HepG2 (cell line): ENCODE results near the gene UTP4. TPM values are rescaled to one million over a fixed set of nuclear protein-coding genes. Genes with fewer than 3 reads are reported as not detected.

Experiments used
- ARNT ChIP-seq: fragments of 450-650 bp; IDR thresholded peaks from 2 replicates; pipeline ENCODE4 v1.6.1; 2017
- EP300 ChIP-seq, 3 experiments: sonication (generic) in 1 of 3; formaldehyde crosslinking in 1 of 3; IDR thresholded peaks; 2 replicates each; pipeline versions ENCODE4 v1.5.1 to v1.6.1; 2011 to 2020; ENCODE audit warnings: low read depth in 2 of 3, low read length in 2 of 3, borderline replicate concordance in 1 of 3, improper control_type of control experiment in 1 of 3, mild to moderate bottlenecking in 1 of 3, missing genetic modification reagents in 1 of 3, moderate library complexity in 1 of 3
- FOXA1 ChIP-seq, 2 experiments: fragments of 450-650 bp in 1 of 2; sonication (generic) in 1 of 2; formaldehyde crosslinking in 1 of 2; IDR thresholded peaks; 2 replicates each; pipeline versions ENCODE4 v1.4.0 to v1.6.1; 2016 to 2020; ENCODE audit warnings: missing genetic modification reagents in 1 of 2
- HNF4A ChIP-seq: sonication (generic); formaldehyde crosslinking; IDR thresholded peaks from 2 replicates; pipeline ENCODE4 v1.4.0; 2020; ENCODE audit warnings: missing genetic modification reagents
- HOXA7 ChIP-seq: sonication (generic); formaldehyde crosslinking; IDR thresholded peaks from 2 replicates; pipeline ENCODE4 v1.8.1; 2022; ENCODE audit warnings: mild to moderate bottlenecking, missing genetic modification reagents, moderate library complexity
- IRF2 ChIP-seq: IDR thresholded peaks from 2 replicates; pipeline ENCODE4 v1.6.1; 2018; ENCODE audit warnings: missing genetic modification reagents, missing compliant biosample characterization
- KDM2A ChIP-seq: sonication (generic); formaldehyde crosslinking; IDR thresholded peaks from 2 replicates; pipeline ENCODE4 v1.4.0; 2020; ENCODE audit warnings: low read depth, missing genetic modification reagents, borderline replicate concordance
- MED13 ChIP-seq: sonication (generic); formaldehyde crosslinking; IDR thresholded peaks from 2 replicates; pipeline ENCODE4 v1.5.0; 2020; ENCODE audit warnings: missing genetic modification reagents
- MXI1 ChIP-seq: IDR thresholded peaks from 3 replicates; pipeline ENCODE4 v1.6.1; 2012; ENCODE audit warnings: low read depth, low read length, inconsistent platforms, borderline replicate concordance
- NFATC3 ChIP-seq: sonication (generic); formaldehyde crosslinking; IDR thresholded peaks from 2 replicates; pipeline ENCODE4 v1.5.1; 2020; ENCODE audit warnings: mild to moderate bottlenecking, missing genetic modification reagents
- NFIB ChIP-seq: sonication (generic); formaldehyde crosslinking; IDR thresholded peaks from 2 replicates; pipeline ENCODE4 v1.9.0; 2021; ENCODE audit warnings: missing genetic modification reagents, mild to moderate bottlenecking, borderline replicate concordance
- RBM39 ChIP-seq: fragments of 200-400 bp; formaldehyde crosslinking; IDR thresholded peaks from one replicate; pipeline ENCODE4 v1.6.1; 2018; ENCODE audit warnings: antibody characterized with exemption, mild to moderate bottlenecking, low read depth, low read length; ENCODE audit not compliant: poor library complexity, severe bottlenecking
- TGIF2 ChIP-seq: IDR thresholded peaks from 2 replicates; pipeline ENCODE4 v1.6.1; 2016; ENCODE audit warnings: control low read depth, missing compliant biosample characterization
- ZNF546 ChIP-seq: sonication (generic); formaldehyde crosslinking; conservative IDR thresholded peaks from 2 replicates; pipeline ENCODE4 v1.8.1; 2023; ENCODE audit warnings: mild to moderate bottlenecking, missing genetic modification reagents
- ZNF605 ChIP-seq: sonication (generic); formaldehyde crosslinking; IDR thresholded peaks from 2 replicates; pipeline ENCODE4 v1.8.0; 2022; ENCODE audit warnings: mild to moderate bottlenecking, missing genetic modification reagents
- ZNF839 ChIP-seq: sonication (generic); formaldehyde crosslinking; IDR thresholded peaks from 2 replicates; pipeline ENCODE4 v1.4.0; 2020; ENCODE audit warnings: missing genetic modification reagents, mild to moderate bottlenecking, borderline replicate concordance
- polyA plus RNA-seq, 8 experiments: library from polyadenylated mRNA; depleted of rRNA in 3 of 8; stranded (reverse) in 7 of 8; unstranded in 1 of 8; fragments of >200 nt; fragmentation: Illumina TruSeq in 4 of 8; extraction: Trizol in 4 of 8; gene quantifications; 2 replicates each; pipeline versions ENCODE4 v1.2.1 to v1.2.3, GENCODE V29; 2011 to 2016; ENCODE audit warnings: low read depth in 4 of 8, missing spikeins in 1 of 8, mixed read lengths in 1 of 8; ENCODE audit not compliant: insufficient read depth in 1 of 8
- total RNA-seq, 5 experiments: library from RNA; depleted of rRNA; stranded (reverse); fragments of >200 nt; fragmentation: Illumina TruSeq; extraction: Trizol; gene quantifications; 2 replicates each; pipeline ENCODE4 v1.2.3, GENCODE V29; 2016; ENCODE audit warnings: low read depth in 1 of 5
- TF ChIP-seq, protein P1 (sequence below): sonication (generic); formaldehyde crosslinking; conservative IDR thresholded peaks from 2 replicates; pipeline ENCODE4 v1.4.0; 2020; ENCODE audit warnings: mild to moderate bottlenecking, missing genetic modification reagents, moderate library complexity
- TF ChIP-seq, protein P2 (sequence below): IDR thresholded peaks from 2 replicates; pipeline ENCODE4 v1.6.1; 2018; ENCODE audit warnings: missing genetic modification reagents, mild to moderate bottlenecking, missing compliant biosample characterization
- TF ChIP-seq, protein P3 (sequence below): sonication (generic); formaldehyde crosslinking; IDR thresholded peaks from 2 replicates; pipeline ENCODE4 v1.8.1; 2023; ENCODE audit warnings: mild to moderate bottlenecking, missing genetic modification reagents, borderline replicate concordance
- TF ChIP-seq, protein P4 (sequence below): sonication (generic); formaldehyde crosslinking; IDR thresholded peaks from 2 replicates; pipeline ENCODE4 v1.8.0; 2022; ENCODE audit warnings: mild to moderate bottlenecking, missing genetic modification reagents, moderate library complexity
- TF ChIP-seq, protein P5 (sequence below): sonication (generic); formaldehyde crosslinking; IDR thresholded peaks from 2 replicates; pipeline ENCODE4 v1.5.0; 2020; ENCODE audit warnings: mild to moderate bottlenecking, missing genetic modification reagents, moderate library complexity

Gene UTP4
- total and polyA plus RNA-seq, 2 of the 13 experiments (the other 11 are each of a cell fraction or from before 2014, with no cell fraction given), result 30.0 to 85.8 TPM

DNA sequence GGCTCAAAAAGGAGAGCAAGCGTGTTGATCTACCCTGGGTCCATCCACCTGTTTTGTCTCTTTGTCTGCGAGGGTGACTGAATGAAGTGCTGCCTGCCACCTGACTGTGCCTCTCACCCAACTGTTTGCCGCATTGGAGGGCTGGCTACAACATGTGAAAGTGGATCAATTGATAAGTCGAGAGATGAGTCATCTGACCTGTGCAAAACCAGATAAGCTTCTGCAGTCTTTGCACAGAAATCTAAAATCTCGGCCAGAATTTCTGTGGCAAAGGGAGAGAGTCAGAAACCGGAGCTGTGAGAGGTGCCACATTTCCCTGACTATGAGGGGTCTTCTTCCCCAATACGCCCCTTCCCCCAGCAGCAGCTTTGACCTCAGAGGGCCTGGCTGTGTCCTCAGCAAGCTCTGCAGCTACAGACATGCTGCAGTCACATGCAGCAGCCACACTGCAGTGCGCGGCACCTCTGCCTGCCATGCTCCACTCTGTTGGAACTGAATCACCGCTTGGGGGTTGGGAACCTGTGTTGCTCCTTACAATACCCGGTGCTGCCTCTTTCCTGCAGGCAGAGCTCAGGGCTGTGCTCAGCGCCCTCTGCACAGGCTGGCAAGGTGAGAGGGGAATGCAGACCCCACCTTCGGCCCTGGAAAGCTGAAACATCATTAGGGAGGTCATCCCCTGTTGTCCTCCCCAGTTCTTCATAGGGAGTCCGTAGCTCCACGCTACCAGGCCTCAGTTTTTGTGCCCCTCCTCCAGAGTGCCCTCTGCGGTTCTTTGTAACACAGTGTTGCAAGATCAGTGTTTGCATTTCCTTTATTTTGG, 43.1 kb upstream of the UTP4 start (continued):
- no peak for TF ChIP-seq TGIF2
- peak; percentile 84; the same call in 1 of the 2 replicates for TF ChIP-seq NFIB (CRISPR knock-in tag)
- TF ChIP-seq, protein P1, sequence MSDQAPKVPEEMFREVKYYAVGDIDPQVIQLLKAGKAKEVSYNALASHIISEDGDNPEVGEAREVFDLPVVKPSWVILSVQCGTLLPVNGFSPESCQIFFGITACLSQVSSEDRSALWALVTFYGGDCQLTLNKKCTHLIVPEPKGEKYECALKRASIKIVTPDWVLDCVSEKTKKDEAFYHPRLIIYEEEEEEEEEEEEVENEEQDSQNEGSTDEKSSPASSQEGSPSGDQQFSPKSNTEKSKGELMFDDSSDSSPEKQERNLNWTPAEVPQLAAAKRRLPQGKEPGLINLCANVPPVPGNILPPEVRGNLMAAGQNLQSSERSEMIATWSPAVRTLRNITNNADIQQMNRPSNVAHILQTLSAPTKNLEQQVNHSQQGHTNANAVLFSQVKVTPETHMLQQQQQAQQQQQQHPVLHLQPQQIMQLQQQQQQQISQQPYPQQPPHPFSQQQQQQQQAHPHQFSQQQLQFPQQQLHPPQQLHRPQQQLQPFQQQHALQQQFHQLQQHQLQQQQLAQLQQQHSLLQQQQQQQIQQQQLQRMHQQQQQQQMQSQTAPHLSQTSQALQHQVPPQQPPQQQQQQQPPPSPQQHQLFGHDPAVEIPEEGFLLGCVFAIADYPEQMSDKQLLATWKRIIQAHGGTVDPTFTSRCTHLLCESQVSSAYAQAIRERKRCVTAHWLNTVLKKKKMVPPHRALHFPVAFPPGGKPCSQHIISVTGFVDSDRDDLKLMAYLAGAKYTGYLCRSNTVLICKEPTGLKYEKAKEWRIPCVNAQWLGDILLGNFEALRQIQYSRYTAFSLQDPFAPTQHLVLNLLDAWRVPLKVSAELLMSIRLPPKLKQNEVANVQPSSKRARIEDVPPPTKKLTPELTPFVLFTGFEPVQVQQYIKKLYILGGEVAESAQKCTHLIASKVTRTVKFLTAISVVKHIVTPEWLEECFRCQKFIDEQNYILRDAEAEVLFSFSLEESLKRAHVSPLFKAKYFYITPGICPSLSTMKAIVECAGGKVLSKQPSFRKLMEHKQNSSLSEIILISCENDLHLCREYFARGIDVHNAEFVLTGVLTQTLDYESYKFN, result 0 out of 2 replicates have a peak, but pooled peaks have one; percentile 41
- 0 out of 2 replicates have a peak, but pooled peaks have one; percentile 17 for TF ChIP-seq IRF2 (CRISPR knock-in tag)
- TF ChIP-seq, protein P2, sequence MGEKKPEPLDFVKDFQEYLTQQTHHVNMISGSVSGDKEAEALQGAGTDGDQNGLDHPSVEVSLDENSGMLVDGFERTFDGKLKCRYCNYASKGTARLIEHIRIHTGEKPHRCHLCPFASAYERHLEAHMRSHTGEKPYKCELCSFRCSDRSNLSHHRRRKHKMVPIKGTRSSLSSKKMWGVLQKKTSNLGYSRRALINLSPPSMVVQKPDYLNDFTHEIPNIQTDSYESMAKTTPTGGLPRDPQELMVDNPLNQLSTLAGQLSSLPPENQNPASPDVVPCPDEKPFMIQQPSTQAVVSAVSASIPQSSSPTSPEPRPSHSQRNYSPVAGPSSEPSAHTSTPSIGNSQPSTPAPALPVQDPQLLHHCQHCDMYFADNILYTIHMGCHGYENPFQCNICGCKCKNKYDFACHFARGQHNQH (CRISPR knock-in tag), result 0 out of 2 replicates have a peak, but pooled peaks have one; percentile 7
- TF ChIP-seq NFATC3 (CRISPR knock-in tag), result 0 out of 2 replicates have a peak, but pooled peaks have one; percentile 44
- TF ChIP-seq MED13, result no peak
- TF ChIP-seq ARNT, result no peak
- no peak for TF ChIP-seq RBM39
- TF ChIP-seq HOXA7 (CRISPR knock-in tag), result peak; percentile 58
- 0 out of 3 replicates have a peak, but pooled peaks have one; percentile 5 for TF ChIP-seq MXI1
- peak; percentile 79; the same call in 1 of the 2 replicates for TF ChIP-seq KDM2A (CRISPR knock-in tag)
- TF ChIP-seq, protein P3, sequence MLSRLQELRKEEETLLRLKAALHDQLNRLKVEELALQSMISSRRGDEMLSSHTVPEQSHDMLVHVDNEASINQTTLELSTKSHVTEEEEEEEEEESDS (CRISPR knock-in tag), result 0 out of 2 replicates have a peak, but pooled peaks have one; percentile 57
- TF ChIP-seq, protein P4, sequence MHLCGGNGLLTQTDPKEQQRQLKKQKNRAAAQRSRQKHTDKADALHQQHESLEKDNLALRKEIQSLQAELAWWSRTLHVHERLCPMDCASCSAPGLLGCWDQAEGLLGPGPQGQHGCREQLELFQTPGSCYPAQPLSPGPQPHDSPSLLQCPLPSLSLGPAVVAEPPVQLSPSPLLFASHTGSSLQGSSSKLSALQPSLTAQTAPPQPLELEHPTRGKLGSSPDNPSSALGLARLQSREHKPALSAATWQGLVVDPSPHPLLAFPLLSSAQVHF (CRISPR knock-in tag), result peak; percentile 93
- peak; percentile 44; the same call in 1 of the 2 replicates for TF ChIP-seq ZNF546 (CRISPR knock-in tag)
- TF ChIP-seq ZNF605, result peak; percentile 47; the same call in 1 of the 2 replicates
- TF ChIP-seq EP300 (IDR thresholded peaks at IDR 0.05; ENCODE audit: low read depth in 2 of 2, low read length in 2 of 2), result peak; percentile 39 to 83
- no peak for TF ChIP-seq EP300 (CRISPR knock-in tag; IDR thresholded peaks at IDR 0.05; ENCODE audit: borderline replicate concordance)
- peak; percentile 55 for TF ChIP-seq ZNF839
- no peak for TF ChIP-seq HNF4A (CRISPR knock-in tag)
- TF ChIP-seq FOXA1 (IDR thresholded peaks at IDR 0.05), result no peak
- peak; percentile 2; the same call in 1 of the 2 replicates for TF ChIP-seq FOXA1 (CRISPR knock-in tag; IDR thresholded peaks at IDR 0.05)
- TF ChIP-seq, protein P5, sequence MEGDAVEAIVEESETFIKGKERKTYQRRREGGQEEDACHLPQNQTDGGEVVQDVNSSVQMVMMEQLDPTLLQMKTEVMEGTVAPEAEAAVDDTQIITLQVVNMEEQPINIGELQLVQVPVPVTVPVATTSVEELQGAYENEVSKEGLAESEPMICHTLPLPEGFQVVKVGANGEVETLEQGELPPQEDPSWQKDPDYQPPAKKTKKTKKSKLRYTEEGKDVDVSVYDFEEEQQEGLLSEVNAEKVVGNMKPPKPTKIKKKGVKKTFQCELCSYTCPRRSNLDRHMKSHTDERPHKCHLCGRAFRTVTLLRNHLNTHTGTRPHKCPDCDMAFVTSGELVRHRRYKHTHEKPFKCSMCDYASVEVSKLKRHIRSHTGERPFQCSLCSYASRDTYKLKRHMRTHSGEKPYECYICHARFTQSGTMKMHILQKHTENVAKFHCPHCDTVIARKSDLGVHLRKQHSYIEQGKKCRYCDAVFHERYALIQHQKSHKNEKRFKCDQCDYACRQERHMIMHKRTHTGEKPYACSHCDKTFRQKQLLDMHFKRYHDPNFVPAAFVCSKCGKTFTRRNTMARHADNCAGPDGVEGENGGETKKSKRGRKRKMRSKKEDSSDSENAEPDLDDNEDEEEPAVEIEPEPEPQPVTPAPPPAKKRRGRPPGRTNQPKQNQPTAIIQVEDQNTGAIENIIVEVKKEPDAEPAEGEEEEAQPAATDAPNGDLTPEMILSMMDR (CRISPR knock-in tag), result no peak
